ENCODE data around the gene BACE1.
"Not testable (repeated sequence)": the region's sequence is repeated elsewhere in the genome, so short reads cannot be mapped to it uniquely, and the experiment has no call there.

BACE1 gene

GRCh38 chr11:117273550-117274289 lies 42.3 kb downstream of the BACE1 start:
- no peak for DNase-seq (ENCODE audit: low read depth)

- DNase-seq (ENCODE audit: low read depth) = not testable (repeated sequence)
Measured at GRCh38 chr11:117272175-117272574, 43.9 kb downstream of the BACE1 start.

DNA sequence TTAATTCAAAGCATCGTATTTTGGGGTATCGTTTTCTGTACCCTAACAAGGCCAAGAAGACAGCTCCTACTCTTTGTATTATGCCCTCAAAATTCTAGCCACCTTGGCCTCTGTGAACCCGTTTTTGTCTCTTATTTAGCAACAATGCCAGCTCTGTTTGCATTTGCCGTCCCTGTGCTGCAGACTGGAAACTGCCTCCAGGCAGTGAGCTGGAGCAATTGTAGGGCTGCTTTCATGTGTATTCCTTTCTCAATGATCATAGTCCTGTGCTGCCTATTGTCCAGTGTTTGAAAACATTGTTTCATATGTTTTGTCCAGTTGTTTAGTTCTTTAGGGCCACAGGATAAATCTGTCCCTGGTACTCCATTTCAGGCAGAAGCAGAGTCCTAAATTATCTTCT lies 44.8 kb downstream of the BACE1 start:
- DNase-seq (ENCODE audit: low read depth) = no peak

DNA sequence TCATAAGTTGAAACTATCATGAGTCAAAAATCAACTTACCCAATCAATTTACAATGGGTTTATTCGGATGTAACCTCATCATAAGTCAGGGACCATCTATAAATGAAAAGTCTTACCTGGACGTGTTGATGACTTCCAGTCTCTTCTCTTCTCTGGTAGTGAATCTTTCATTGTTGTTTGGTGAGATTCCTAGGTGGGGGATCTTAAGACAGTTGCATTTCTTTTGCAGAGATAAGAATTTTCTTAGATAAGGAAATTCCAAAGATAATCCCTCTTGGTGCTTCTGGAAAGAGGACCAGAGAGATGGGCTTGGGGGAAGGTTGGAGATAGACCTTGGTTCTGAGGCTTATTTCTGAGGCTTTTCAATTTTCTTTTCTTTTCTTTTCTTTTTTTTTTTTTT lies 46.2 kb downstream of the BACE1 start:
- DNase-seq (ENCODE audit: low read depth) = no peak

DNA sequence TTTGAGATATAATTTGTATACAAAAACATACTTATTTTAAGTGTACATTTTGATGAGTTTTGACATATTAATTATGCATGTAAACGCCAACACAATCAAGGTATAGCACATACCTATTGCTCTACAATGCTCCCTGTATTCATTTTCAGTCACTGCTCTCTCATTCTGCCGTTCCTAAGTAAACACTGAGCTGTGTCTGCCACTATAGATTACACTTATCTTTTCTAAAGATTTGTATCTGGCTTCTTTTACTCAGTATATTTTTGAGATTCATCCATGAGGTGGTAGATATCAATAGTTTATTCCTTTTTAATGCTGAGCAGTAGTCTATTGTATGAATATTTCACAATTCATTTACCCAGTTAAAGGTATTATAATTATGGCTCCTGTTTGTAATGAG lies 50.3 kb downstream of the BACE1 start:
- DNase-seq (ENCODE audit: low read depth) = no peak

- not testable (repeated sequence) for DNase-seq (ENCODE audit: low read depth)
Measured at GRCh38 chr11:117264624-117265323, 51.3 kb downstream of the BACE1 start.

DNA sequence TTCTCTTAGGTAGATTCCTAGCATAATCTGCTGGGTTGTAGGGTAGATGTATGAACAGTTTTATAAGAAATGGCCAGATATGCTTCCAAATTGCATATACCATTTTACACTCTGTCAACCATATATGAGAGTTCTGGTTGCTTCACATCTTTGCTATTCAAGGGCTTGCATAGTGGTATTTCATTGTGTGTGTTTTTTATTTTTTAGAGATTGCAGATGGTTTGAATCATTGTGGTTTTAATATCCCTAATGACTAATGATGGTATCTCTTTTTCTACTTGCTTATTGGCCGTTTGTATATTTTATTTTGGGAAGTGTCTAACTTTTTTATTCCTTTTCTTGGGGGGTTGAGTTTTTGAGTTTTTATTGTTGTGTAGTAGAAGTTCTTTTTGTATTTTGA lies 56.6 kb downstream of the BACE1 start:
- DNase-seq (ENCODE audit: low read depth) = no peak

- DNase-seq (ENCODE audit: low read depth) = no peak
Measured at GRCh38 chr11:117258576-117258975, 57.5 kb downstream of the BACE1 start.

DNA sequence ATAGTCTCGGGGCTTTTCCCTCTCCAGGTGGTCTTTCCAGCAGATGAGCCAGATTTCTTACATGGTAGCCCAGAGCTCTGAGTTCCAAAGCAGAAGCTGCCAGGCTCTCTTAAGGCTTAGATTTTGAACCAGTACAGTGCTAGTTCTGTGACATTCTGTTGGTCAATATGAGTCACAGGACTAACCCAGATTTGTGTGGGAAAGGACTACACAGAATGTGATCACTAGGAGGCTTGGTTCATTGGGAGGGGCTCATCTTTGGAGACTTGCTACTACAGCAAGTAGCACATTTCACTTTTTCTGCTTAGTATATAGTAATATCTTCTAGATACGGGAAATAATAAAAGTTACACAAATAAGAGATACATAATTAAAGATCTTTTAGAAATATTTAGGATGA lies 59.5 kb downstream of the BACE1 start:
- DNase-seq (ENCODE audit: low read depth) = no peak

- DNase-seq (ENCODE audit: low read depth) = no peak
Measured at GRCh38 chr11:117255966-117256365, 60.1 kb downstream of the BACE1 start.

- no peak for DNase-seq (ENCODE audit: low read depth)
Measured at GRCh38 chr11:117251506-117251905, 64.5 kb downstream of the BACE1 start.

GRCh38 chr11:117249571-117249970 lies 66.5 kb downstream of the BACE1 start:
- DNase-seq (ENCODE audit: low read depth) = no peak

GRCh38 chr11:117248341-117248740 lies 67.7 kb downstream of the BACE1 start:
- no peak for DNase-seq (ENCODE audit: low read depth)

DNA sequence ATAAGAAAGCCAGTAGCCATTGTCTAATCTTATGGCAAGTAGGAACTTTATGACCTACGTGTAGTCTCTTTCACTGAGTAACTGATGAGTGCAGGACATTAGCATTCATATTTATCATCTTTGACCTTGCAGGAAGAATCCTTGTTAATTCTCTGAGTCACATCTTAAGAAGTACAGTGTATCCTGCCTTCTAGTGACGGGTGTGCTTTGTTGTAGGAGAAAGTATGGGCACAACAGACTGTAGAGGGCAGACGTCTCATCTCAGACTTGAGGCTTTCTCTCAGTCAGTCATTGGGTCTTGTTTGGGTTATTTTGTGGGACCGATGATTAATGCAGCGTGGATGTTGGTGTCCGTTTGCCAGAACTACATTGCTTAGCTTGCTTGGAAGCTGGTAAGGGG lies 76.8 kb downstream of the BACE1 start:
- DNase-seq (ENCODE audit: low read depth) = no peak

DNA sequence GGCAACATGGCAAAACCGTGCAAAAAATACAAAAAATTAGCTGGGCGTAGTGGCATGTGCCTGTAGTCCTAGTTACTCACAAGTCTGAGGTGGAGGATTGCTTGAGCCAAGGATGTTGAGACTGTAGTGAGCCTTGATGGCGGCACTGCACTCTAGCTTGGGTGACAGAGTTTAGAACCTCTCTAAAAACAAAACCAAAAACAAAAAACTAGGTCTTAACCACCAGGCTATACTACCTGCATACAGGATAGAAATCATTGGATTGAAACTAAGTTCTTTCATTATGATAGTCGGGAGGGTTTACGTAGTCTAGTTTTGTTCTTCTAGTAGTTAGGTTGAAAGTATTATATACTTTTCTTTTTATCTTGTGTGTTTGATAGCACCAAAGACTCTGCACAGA lies 77.8 kb downstream of the BACE1 start:
- no peak for DNase-seq (ENCODE audit: low read depth)

All from activated T-cell treated with anti-CD3 and anti-CD28 coated beads for 1 hour (primary cell).